Measurements from ENCODE around the gene CDKAL1.
"Not testable (repeated sequence)": the region's sequence is repeated elsewhere in the genome, so short reads cannot be mapped to it uniquely, and the experiment has no call there.

Gene CDKAL1

GRCh38 chr6:21238208-21238607, 704.0 kb downstream of the CDKAL1 start:
- H3K9ac ChIP-seq (ENCODE audit: insufficient read length, low read depth), result no peak overlapping the region
- DNase-seq (ENCODE audit: low read depth, low spot score), result no peak
- no peak overlapping the region for H3K4me3 ChIP-seq (ENCODE audit: insufficient read length, low read depth)
- H3K9me3 ChIP-seq (ENCODE audit: insufficient read depth, low read length), result no peaks in the 10 kb centered on the region
- no peaks in the 10 kb centered on the region for H3K27me3 ChIP-seq (ENCODE audit: insufficient read depth, insufficient read length)
- TF ChIP-seq YY1 (IDR thresholded peaks at IDR 0.05; ENCODE audit: insufficient read depth, insufficient read length), result no peak
- TF ChIP-seq ZNF274 (IDR thresholded peaks at IDR 0.05; ENCODE audit: low read depth, low read length), result no peak
- TF ChIP-seq SUZ12 (IDR thresholded peaks at IDR 0.05; ENCODE audit: extremely low read depth, insufficient read depth, insufficient read length), result no peak
- no peaks in the 10 kb centered on the region for H3K36me3 ChIP-seq (ENCODE audit: insufficient read depth, insufficient read length, low read length)
- no peaks in the 10 kb centered on the region for H3K4me1 ChIP-seq (ENCODE audit: insufficient read depth, insufficient read length)

GRCh38 chr6:21240709-21241108, 706.5 kb downstream of the CDKAL1 start:
- Histone ChIP-seq H3K9ac (ENCODE audit: insufficient read length, low read depth) (no peak overlapping the region), H3K9me3 (ENCODE audit: insufficient read depth, low read length) (no peaks in the 10 kb centered on the region), H3K4me3 (ENCODE audit: insufficient read length, low read depth) (no peak overlapping the region), H3K27me3 (ENCODE audit: insufficient read depth, insufficient read length) (no peaks in the 10 kb centered on the region), H3K4me1 (ENCODE audit: insufficient read depth, insufficient read length) (no peaks in the 10 kb centered on the region), H3K36me3 (ENCODE audit: insufficient read depth, insufficient read length, low read length) (no peaks in the 10 kb centered on the region)
- TF ChIP-seq YY1 (IDR thresholded peaks at IDR 0.05; ENCODE audit: insufficient read depth, insufficient read length) (no peak), ZNF274 (IDR thresholded peaks at IDR 0.05; ENCODE audit: low read depth, low read length) (no peak), SUZ12 (IDR thresholded peaks at IDR 0.05; ENCODE audit: extremely low read depth, insufficient read depth, insufficient read length) (no peak)
- DNase-seq (ENCODE audit: low read depth, low spot score), result no peak

GRCh38 chr6:21241231-21242130, 707.2 kb downstream of the CDKAL1 start:
- TF ChIP-seq ZNF274 (IDR thresholded peaks at IDR 0.05; ENCODE audit: low read depth, low read length) (no peak), YY1 (IDR thresholded peaks at IDR 0.05; ENCODE audit: insufficient read depth, insufficient read length) (no peak), SUZ12 (IDR thresholded peaks at IDR 0.05; ENCODE audit: extremely low read depth, insufficient read depth, insufficient read length) (no peak)
- Histone ChIP-seq H3K4me1 (ENCODE audit: insufficient read depth, insufficient read length) (no peaks in the 10 kb centered on the region), H3K4me3 (ENCODE audit: insufficient read length, low read depth) (no peak overlapping the region), H3K9ac (ENCODE audit: insufficient read length, low read depth) (no peak overlapping the region), H3K27me3 (ENCODE audit: insufficient read depth, insufficient read length) (no peaks in the 10 kb centered on the region), H3K36me3 (ENCODE audit: insufficient read depth, insufficient read length, low read length) (no peaks in the 10 kb centered on the region), H3K9me3 (ENCODE audit: insufficient read depth, low read length) (no peaks in the 10 kb centered on the region)
- no peak for DNase-seq (ENCODE audit: low read depth, low spot score)

- Histone ChIP-seq H3K36me3 (ENCODE audit: insufficient read depth, insufficient read length, low read length) (no peaks in the 10 kb centered on the region), H3K9ac (ENCODE audit: insufficient read length, low read depth) (no peak overlapping the region), H3K27me3 (ENCODE audit: insufficient read depth, insufficient read length) (no peaks in the 10 kb centered on the region), H3K4me3 (ENCODE audit: insufficient read length, low read depth) (no peak overlapping the region), H3K4me1 (ENCODE audit: insufficient read depth, insufficient read length) (no peaks in the 10 kb centered on the region), H3K9me3 (ENCODE audit: insufficient read depth, low read length) (no peaks in the 10 kb centered on the region)
- DNase-seq (ENCODE audit: low read depth, low spot score), result no peak
- TF ChIP-seq SUZ12 (IDR thresholded peaks at IDR 0.05; ENCODE audit: extremely low read depth, insufficient read depth, insufficient read length) (no peak), YY1 (IDR thresholded peaks at IDR 0.05; ENCODE audit: insufficient read depth, insufficient read length) (no peak), ZNF274 (IDR thresholded peaks at IDR 0.05; ENCODE audit: low read depth, low read length) (no peak)
Observed at GRCh38 chr6:21244897-21245470, 710.7 kb downstream of the CDKAL1 start.

- DNase-seq (ENCODE audit: low read depth, low spot score), result no peak
- no peak for TF ChIP-seq ZNF274 (IDR thresholded peaks at IDR 0.05; ENCODE audit: low read depth, low read length)
- no peak for TF ChIP-seq YY1 (IDR thresholded peaks at IDR 0.05; ENCODE audit: insufficient read depth, insufficient read length)
- no peak for TF ChIP-seq SUZ12 (IDR thresholded peaks at IDR 0.05; ENCODE audit: extremely low read depth, insufficient read depth, insufficient read length)
- H3K36me3 ChIP-seq (ENCODE audit: insufficient read depth, insufficient read length, low read length), result no peaks in the 10 kb centered on the region
- no peaks in the 10 kb centered on the region for H3K27me3 ChIP-seq (ENCODE audit: insufficient read depth, insufficient read length)
- no peaks in the 10 kb centered on the region for H3K4me1 ChIP-seq (ENCODE audit: insufficient read depth, insufficient read length)
- no peaks in the 10 kb centered on the region for H3K9me3 ChIP-seq (ENCODE audit: insufficient read depth, low read length)
- H3K4me3 ChIP-seq (ENCODE audit: insufficient read length, low read depth), result no peak overlapping the region
- no peak overlapping the region for H3K9ac ChIP-seq (ENCODE audit: insufficient read length, low read depth)
Observed at GRCh38 chr6:21245488-21245887, 711.2 kb downstream of the CDKAL1 start.

- TF ChIP-seq YY1 (IDR thresholded peaks at IDR 0.05; ENCODE audit: insufficient read depth, insufficient read length) (no peak), SUZ12 (IDR thresholded peaks at IDR 0.05; ENCODE audit: extremely low read depth, insufficient read depth, insufficient read length) (no peak), ZNF274 (IDR thresholded peaks at IDR 0.05; ENCODE audit: low read depth, low read length) (no peak)
- H3K9me3 ChIP-seq (ENCODE audit: insufficient read depth, low read length), result no peaks in the 10 kb centered on the region
- H3K9ac ChIP-seq (ENCODE audit: insufficient read length, low read depth), result no peak overlapping the region
- DNase-seq (ENCODE audit: low read depth, low spot score), result no peak
- H3K27me3 ChIP-seq (ENCODE audit: insufficient read depth, insufficient read length), result no peaks in the 10 kb centered on the region
- H3K4me1 ChIP-seq (ENCODE audit: insufficient read depth, insufficient read length), result no peaks in the 10 kb centered on the region
- H3K4me3 ChIP-seq (ENCODE audit: insufficient read length, low read depth), result no peak overlapping the region
- no peaks in the 10 kb centered on the region for H3K36me3 ChIP-seq (ENCODE audit: insufficient read depth, insufficient read length, low read length)
Observed at GRCh38 chr6:21246075-21246474, 711.8 kb downstream of the CDKAL1 start.

GRCh38 chr6:21254460-21254859, 720.2 kb downstream of the CDKAL1 start:
- H3K36me3 ChIP-seq (ENCODE audit: insufficient read depth, insufficient read length, low read length); H3K4me1 ChIP-seq (ENCODE audit: insufficient read depth, insufficient read length); H3K9ac ChIP-seq (ENCODE audit: insufficient read length, low read depth); DNase-seq (ENCODE audit: low read depth, low spot score); H3K9me3 ChIP-seq (ENCODE audit: insufficient read depth, low read length); H3K27me3 ChIP-seq (ENCODE audit: insufficient read depth, insufficient read length); H3K4me3 ChIP-seq (ENCODE audit: insufficient read length, low read depth): not testable (repeated sequence)
